ENCODE data around the gene MYRF. TPM values are rescaled to one million over a fixed set of nuclear protein-coding genes. Genes with fewer than 3 reads are reported as not detected.
A peak's percentile ranks its signal among the peaks of the same experiment; 100 is the strongest.

MYRF gene
- total and polyA plus RNA-seq, 9 of the 15 experiments (the other 6 are each of a cell fraction or from before 2014, with no cell fraction given), result 2.3 to 25.8 (median 7.1) TPM

GRCh38 chr11:61800331-61801281 lies 48.2 kb downstream of the MYRF start (continued):
- TF ChIP-seq ZMIZ1 (IDR thresholded peaks at IDR 0.05; ENCODE audit: low read depth in 2 of 2, low read length in 2 of 2) (peak in 1 of 2 experiments; percentile 92; a peak in 2 of 4 replicates), ZNF639 (CRISPR knock-in tag; conservative IDR thresholded peaks at IDR 0.05 in 1 of 2, IDR thresholded peaks at IDR 0.05 in 1 of 2) (peak in 1 of 2 experiments; percentile 66; a peak in 2 of 4 replicates), FOXK1 (CRISPR knock-in tag; IDR thresholded peaks at IDR 0.05; ENCODE audit: borderline replicate concordance) (peak; percentile 47; the same call in 1 of the 2 replicates), PKNOX1 (IDR thresholded peaks at IDR 0.05) (0 out of 2 replicates have a peak, but pooled peaks have one; percentile 2), SPI1 (IDR thresholded peaks at IDR 0.05; ENCODE audit: borderline replicate concordance, low read depth, low read length) (peak; percentile 50; the same call in 1 of the 2 replicates), SP1 (CRISPR knock-in tag; IDR thresholded peaks at IDR 0.05) (peak; percentile 47; the same call in 1 of the 2 replicates), TFE3 (CRISPR knock-in tag; IDR thresholded peaks at IDR 0.05) (no peak), RUNX1 (IDR thresholded peaks at IDR 0.05; ENCODE audit: low read depth) (0 out of 2 replicates have a peak, but pooled peaks have one; percentile 44), ZNF280A (IDR thresholded peaks at IDR 0.05; ENCODE audit: low read depth, partially characterized antibody) (no peak), CREB1 (IDR thresholded peaks at IDR 0.05) (peak; percentile 20; the same call in 1 of the 2 replicates), CREB1 (CRISPR knock-in tag; IDR thresholded peaks at IDR 0.05) (no peak), SMARCC2 (IDR thresholded peaks at IDR 0.05; ENCODE audit: low read depth) (peak; percentile 96)

Measured in K562 (cell line).